H9 (cell line): Measurements from ENCODE around the gene CDH4. TPM values are rescaled to one million over a fixed set of nuclear protein-coding genes. Genes with fewer than 3 reads are reported as not detected.
A peak's percentile ranks its signal among the peaks of the same experiment; 100 is the strongest.

Experiments
- DNase-seq: peaks from one replicate; pipeline ENCODE4 v3.0.0-alpha.2; 2017
- H2AFZ ChIP-seq: one replicate; pipeline ENCODE4 v1.6.1; 2013; ENCODE audit warnings: mild to moderate bottlenecking, low read length, control low read depth, moderate library complexity
- H2AK5ac ChIP-seq: 2 replicates; pipeline ENCODE4 v1.6.1; 2013; ENCODE audit warnings: low read length, control low read depth, mixed read lengths; ENCODE audit not compliant: insufficient read length
- H2BK120ac ChIP-seq: one replicate; pipeline ENCODE4 v1.6.1; 2013; ENCODE audit warnings: low read depth, mild to moderate bottlenecking, low read length, control low read depth, inconsistent platforms; ENCODE audit not compliant: poor library complexity, severe bottlenecking
- H2BK12ac ChIP-seq: 2 replicates; pipeline ENCODE4 v1.6.1; 2013; ENCODE audit warnings: low read length, control low read depth, mixed read lengths, low read depth; ENCODE audit not compliant: insufficient read length
- H2BK15ac ChIP-seq: 2 replicates; pipeline ENCODE4 v1.6.1; 2013; ENCODE audit warnings: low read depth, low read length, control low read depth
- H2BK20ac ChIP-seq: one replicate; pipeline ENCODE4 v1.6.1; 2013; ENCODE audit warnings: low read depth, mild to moderate bottlenecking, low read length, control low read depth, inconsistent platforms; ENCODE audit not compliant: poor library complexity, severe bottlenecking
- H2BK5ac ChIP-seq: 2 replicates; pipeline ENCODE4 v1.6.1; 2013; ENCODE audit warnings: low read length, control low read depth, mixed read lengths; ENCODE audit not compliant: insufficient read length
- H3K14ac ChIP-seq: 2 replicates; pipeline ENCODE4 v1.6.1; 2013; ENCODE audit warnings: low read length, control low read depth; ENCODE audit not compliant: insufficient read depth
- H3K18ac ChIP-seq: 2 replicates; pipeline ENCODE4 v1.6.1; 2013; ENCODE audit warnings: low read depth, mild to moderate bottlenecking, mixed read lengths, low read length, control low read depth; ENCODE audit not compliant: insufficient read length
- H3K23ac ChIP-seq: 2 replicates; pipeline ENCODE4 v1.6.1; 2013; ENCODE audit warnings: low read length, control low read depth, mixed read lengths, low read depth; ENCODE audit not compliant: insufficient read length
- H3K23me2 ChIP-seq: 2 replicates; pipeline ENCODE4 v1.6.1; 2013; ENCODE audit warnings: low read depth, mild to moderate bottlenecking, mixed read lengths, low read length, control low read depth; ENCODE audit not compliant: insufficient read length, poor library complexity, severe bottlenecking
- H3K27ac ChIP-seq: 2 replicates; pipeline ENCODE4 v1.5.1; 2013; ENCODE audit warnings: low read length, control low read depth, mixed read lengths, low read depth; ENCODE audit not compliant: insufficient read length
- H3K27me3 ChIP-seq: 2 replicates; pipeline ENCODE4 v1.6.1; 2013; ENCODE audit warnings: low read length, control low read depth, inconsistent platforms; ENCODE audit not compliant: insufficient read depth
- H3K4ac ChIP-seq: 2 replicates; pipeline ENCODE4 v1.6.1; 2013; ENCODE audit warnings: low read depth, mild to moderate bottlenecking, control low read depth, inconsistent platforms, low read length, moderate library complexity
- H3K4me1 ChIP-seq: 2 replicates; pipeline ENCODE4 v1.6.1; 2013; ENCODE audit warnings: low read length, control low read depth, inconsistent platforms; ENCODE audit not compliant: insufficient read depth
- H3K4me2 ChIP-seq: 2 replicates; pipeline ENCODE4 v1.6.1; 2013; ENCODE audit warnings: low read length, control low read depth, mixed read lengths; ENCODE audit not compliant: insufficient read length, insufficient read depth
- H3K56ac ChIP-seq: 2 replicates; pipeline ENCODE4 v1.6.1; 2013; ENCODE audit warnings: low read depth, mild to moderate bottlenecking, mixed read lengths, low read length, control low read depth; ENCODE audit not compliant: insufficient read length
- H3K79me1 ChIP-seq: 2 replicates; pipeline ENCODE4 v1.6.1; 2013; ENCODE audit warnings: low read depth, mild to moderate bottlenecking, moderate library complexity, low read length, control low read depth, inconsistent platforms; ENCODE audit not compliant: insufficient read depth, poor library complexity, severe bottlenecking
- H3K79me2 ChIP-seq: 2 replicates; pipeline ENCODE4 v1.6.1; 2013; ENCODE audit warnings: low read length, control low read depth, inconsistent platforms; ENCODE audit not compliant: insufficient read depth
- H3K9ac ChIP-seq: 2 replicates; pipeline ENCODE4 v1.6.1; 2013; ENCODE audit warnings: low read length, control low read depth, mixed read lengths; ENCODE audit not compliant: insufficient read length; ENCODE audit errors: extremely low read depth
- H3K9me3 ChIP-seq: one replicate; pipeline ENCODE4 v1.6.1; 2013; ENCODE audit warnings: low read depth, low read length, inconsistent platforms; ENCODE audit not compliant: control insufficient read depth
- H3T11ph ChIP-seq: one replicate; pipeline ENCODE4 v1.6.1; 2013; ENCODE audit warnings: mild to moderate bottlenecking, low read length, control low read depth, inconsistent platforms
- H4K20me1 ChIP-seq: one replicate; pipeline ENCODE4 v1.6.1; 2013; ENCODE audit not compliant: control insufficient read depth, insufficient read length, insufficient read depth
- H4K5ac ChIP-seq: 2 replicates; pipeline ENCODE4 v1.6.1; 2013; ENCODE audit warnings: low read depth, mild to moderate bottlenecking, mixed read lengths, low read length, control low read depth; ENCODE audit not compliant: insufficient read length
- H4K8ac ChIP-seq: replicated peaks from 2 replicates; pipeline ENCODE4 v1.6.1; 2013; ENCODE audit warnings: low read length, control low read depth, mixed read lengths, low read depth; ENCODE audit not compliant: insufficient read length
- H4K91ac ChIP-seq: 2 replicates; pipeline ENCODE4 v1.6.1; 2013; ENCODE audit warnings: low read depth, mild to moderate bottlenecking, moderate library complexity, mixed read lengths, low read length, control low read depth; ENCODE audit not compliant: insufficient read length
- H3K27ac Mint-ChIP-seq, 3 experiments: 2 replicates in 2 of 3; 3 replicates in 1 of 3; pipeline ENCODE4 v1.8.0; 2020 to 2021; ENCODE audit warnings: mixed read lengths in 3 of 3, mild to moderate bottlenecking in 1 of 3, moderate library complexity in 1 of 3
- H3K27me3 Mint-ChIP-seq: 2 replicates; pipeline ENCODE4 v1.8.0; 2021; ENCODE audit warnings: low read depth, mild to moderate bottlenecking, moderate library complexity, mixed read lengths
- H3K36me3 Mint-ChIP-seq, 3 experiments: 2 replicates in 2 of 3; 3 replicates in 1 of 3; pipeline ENCODE4 v1.8.0; 2020 to 2021; ENCODE audit warnings: low read depth in 3 of 3, mixed read lengths in 3 of 3; ENCODE audit not compliant: insufficient read depth in 1 of 3
- H3K4me1 Mint-ChIP-seq, 2 experiments: 2 replicates each; pipeline ENCODE4 v1.8.0; 2020; ENCODE audit warnings: mixed read lengths in 2 of 2
- H3K4me3 Mint-ChIP-seq, 2 experiments: 2 replicates in 1 of 2; 3 replicates in 1 of 2; pipeline ENCODE4 v1.8.0; 2020 to 2021; ENCODE audit warnings: mild to moderate bottlenecking in 2 of 2, mixed read lengths in 2 of 2, moderate library complexity in 1 of 2
- H3K9me3 Mint-ChIP-seq, 2 experiments: 2 replicates in 1 of 2; 3 replicates in 1 of 2; pipeline ENCODE4 v1.8.0; 2020; ENCODE audit warnings: mild to moderate bottlenecking in 2 of 2, mixed read lengths in 2 of 2, moderate library complexity in 1 of 2
- WGBS: extraction: QIAGEN DNeasy Blood & Tissue Kit; methylation state at CpG from one replicate; pipeline ENCODE4 v1.1.7; 2013; ENCODE audit warnings: missing lambda C conversion rate, low lambda C conversion rate, mixed read lengths; ENCODE audit not compliant: insufficient read length; ENCODE audit errors: extremely low coverage; 5-methylcytosine and 5-hydroxymethylcytosine counted together
- total RNA-seq: library from RNA; stranded (reverse); gene quantifications from 2 replicates; pipeline ENCODE4 v1.2.1, GENCODE V29; 2021
- TF ChIP-seq, protein P1 (sequence below): fragments of 200-600 bp; sonication (generic); conservative IDR thresholded peaks from 3 replicates; pipeline ENCODE4 v1.8.0; 2021; ENCODE audit warnings: antibody characterized with exemption, mild to moderate bottlenecking

The CDH4 gene
- total RNA-seq, 1 experiment from 2014 or later = 3.0 TPM

DNA sequence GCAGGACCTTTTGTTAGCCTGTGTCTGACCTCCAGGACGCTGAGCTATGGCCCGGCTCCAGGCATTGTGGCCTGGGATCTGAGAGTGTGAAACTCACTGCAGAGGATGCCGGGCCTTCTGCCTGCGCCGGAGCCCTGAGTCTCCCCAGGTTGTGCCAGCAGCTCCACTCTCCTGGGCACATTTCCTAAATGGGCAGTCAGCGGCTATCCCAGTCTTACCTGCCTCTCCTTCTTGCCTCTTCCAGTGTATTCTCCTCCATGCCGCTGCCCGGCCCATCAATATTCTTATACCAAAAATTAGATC is 397.8 kb downstream of the CDH4 start:
- Histone ChIP-seq H2BK12ac (no peak overlapping the region), H3T11ph (no peak overlapping the region), H3K23ac (no peak overlapping the region), H2BK5ac (no peak overlapping the region), H3K4me2 (no peak overlapping the region), H3K27me3 (no peaks in the 10 kb centered on the region; the same call in 1 of the 2 replicates), H3K4ac (no peak overlapping the region), H2BK120ac (no peak overlapping the region), H3K14ac (no peak overlapping the region), H4K5ac (no peak overlapping the region), H4K8ac (no peak overlapping the region), H2AFZ (no peak overlapping the region), H3K56ac (no peak overlapping the region), H3K4me1 (no peaks in the 10 kb centered on the region), H3K23me2 (no peaks in the 10 kb centered on the region), H2AK5ac (no peak overlapping the region), H3K79me2 (no peaks in the 10 kb centered on the region; the same call in 1 of the 2 replicates), H4K20me1 (no peaks in the 10 kb centered on the region), H3K9ac (no peak overlapping the region), H3K79me1 (no peaks in the 10 kb centered on the region), H2BK15ac (no peak overlapping the region), H4K91ac (no peak overlapping the region), H3K18ac (no peak overlapping the region), H2BK20ac (no peak overlapping the region), H3K9me3 (no peaks in the 10 kb centered on the region), H3K27ac (no peak overlapping the region)
- Mint-ChIP-seq H3K4me3 (no peak overlapping the region), H3K27ac (peak overlapping the region in 1 of 3 experiments; percentile 11; a peak in 1 of 7 replicates), H3K9me3 (peaks cover 6% of the 10 kb centered on the region in 2 experiments), H3K36me3 (peaks cover 0 to 6% (median 5%) of the 10 kb centered on the region in 3 experiments; a peak in 3 of 7 replicates), H3K27me3 (peaks cover 51% of the 10 kb centered on the region), H3K4me1 (peaks cover 7 to 9% of the 10 kb centered on the region in 2 experiments)
- DNase-seq = no peak
- no CpG with 5 or more reads among the region's 8 CpGs for WGBS
- TF ChIP-seq, protein P1, sequence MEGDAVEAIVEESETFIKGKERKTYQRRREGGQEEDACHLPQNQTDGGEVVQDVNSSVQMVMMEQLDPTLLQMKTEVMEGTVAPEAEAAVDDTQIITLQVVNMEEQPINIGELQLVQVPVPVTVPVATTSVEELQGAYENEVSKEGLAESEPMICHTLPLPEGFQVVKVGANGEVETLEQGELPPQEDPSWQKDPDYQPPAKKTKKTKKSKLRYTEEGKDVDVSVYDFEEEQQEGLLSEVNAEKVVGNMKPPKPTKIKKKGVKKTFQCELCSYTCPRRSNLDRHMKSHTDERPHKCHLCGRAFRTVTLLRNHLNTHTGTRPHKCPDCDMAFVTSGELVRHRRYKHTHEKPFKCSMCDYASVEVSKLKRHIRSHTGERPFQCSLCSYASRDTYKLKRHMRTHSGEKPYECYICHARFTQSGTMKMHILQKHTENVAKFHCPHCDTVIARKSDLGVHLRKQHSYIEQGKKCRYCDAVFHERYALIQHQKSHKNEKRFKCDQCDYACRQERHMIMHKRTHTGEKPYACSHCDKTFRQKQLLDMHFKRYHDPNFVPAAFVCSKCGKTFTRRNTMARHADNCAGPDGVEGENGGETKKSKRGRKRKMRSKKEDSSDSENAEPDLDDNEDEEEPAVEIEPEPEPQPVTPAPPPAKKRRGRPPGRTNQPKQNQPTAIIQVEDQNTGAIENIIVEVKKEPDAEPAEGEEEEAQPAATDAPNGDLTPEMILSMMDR = no peak
